Glutamatergic neuron (in vitro differentiated cells): ENCODE data around the gene SDCCAG8. TPM values are rescaled to one million over a fixed set of nuclear protein-coding genes. Genes with fewer than 3 reads are reported as not detected.

Experiments
- DNase-seq: peaks from one replicate; pipeline ENCODE4 v3.0.0; 2022
- H3K27ac Mint-ChIP-seq: one replicate; pipeline ENCODE4 v1.8.0; 2020; ENCODE audit warnings: mild to moderate bottlenecking, mixed read lengths, inconsistent platforms; ENCODE audit not compliant: unreplicated experiment
- H3K27me3 Mint-ChIP-seq: one replicate; pipeline ENCODE4 v1.8.0; 2020; ENCODE audit warnings: mild to moderate bottlenecking, moderate library complexity, mixed read lengths, inconsistent platforms; ENCODE audit not compliant: unreplicated experiment
- H3K36me3 Mint-ChIP-seq: one replicate; pipeline ENCODE4 v1.8.0; 2020; ENCODE audit warnings: mild to moderate bottlenecking, mixed read lengths, inconsistent platforms; ENCODE audit not compliant: unreplicated experiment
- H3K4me1 Mint-ChIP-seq: one replicate; pipeline ENCODE4 v1.8.0; 2020; ENCODE audit warnings: mild to moderate bottlenecking, low read depth, mixed read lengths, inconsistent platforms; ENCODE audit not compliant: unreplicated experiment
- H3K4me3 Mint-ChIP-seq: one replicate; pipeline ENCODE4 v1.8.0; 2020; ENCODE audit warnings: mild to moderate bottlenecking, mixed read lengths, inconsistent platforms; ENCODE audit not compliant: unreplicated experiment
- H3K9me3 Mint-ChIP-seq: one replicate; pipeline ENCODE4 v1.8.0; 2020; ENCODE audit warnings: mild to moderate bottlenecking, moderate library complexity, mixed read lengths, inconsistent platforms; ENCODE audit not compliant: unreplicated experiment
- CTCF ChIP-seq: fragments of 200-600 bp; sonication (generic); IDR thresholded peaks from one replicate; pipeline ENCODE4 v1.5.0; 2021; ENCODE audit not compliant: partially characterized antibody, unreplicated experiment
- total RNA-seq: library from RNA; stranded (reverse); fragmentation: NEBNext Ultra II Directional; extraction: Animal tissue kit (Norgen Biotek cat#: 25700); gene quantifications from one replicate; pipeline ENCODE4 v1.2.1, GENCODE V29; 2021; ENCODE audit not compliant: unreplicated experiment

SDCCAG8 gene
- total RNA-seq, 1 donor from 2014 or later, result 52.8 TPM

GRCh38 chr1:243397613-243398321 is 141.9 kb downstream of the SDCCAG8 start:
- no peak for TF ChIP-seq CTCF
- Mint-ChIP-seq H3K36me3 (no peaks in the 10 kb centered on the region), H3K27ac (no peak overlapping the region), H3K9me3 (no peaks in the 10 kb centered on the region), H3K27me3 (no peaks in the 10 kb centered on the region), H3K4me3 (no peak overlapping the region), H3K4me1 (peaks cover 29% of the 10 kb centered on the region)
- DNase-seq, result no peak

DNA sequence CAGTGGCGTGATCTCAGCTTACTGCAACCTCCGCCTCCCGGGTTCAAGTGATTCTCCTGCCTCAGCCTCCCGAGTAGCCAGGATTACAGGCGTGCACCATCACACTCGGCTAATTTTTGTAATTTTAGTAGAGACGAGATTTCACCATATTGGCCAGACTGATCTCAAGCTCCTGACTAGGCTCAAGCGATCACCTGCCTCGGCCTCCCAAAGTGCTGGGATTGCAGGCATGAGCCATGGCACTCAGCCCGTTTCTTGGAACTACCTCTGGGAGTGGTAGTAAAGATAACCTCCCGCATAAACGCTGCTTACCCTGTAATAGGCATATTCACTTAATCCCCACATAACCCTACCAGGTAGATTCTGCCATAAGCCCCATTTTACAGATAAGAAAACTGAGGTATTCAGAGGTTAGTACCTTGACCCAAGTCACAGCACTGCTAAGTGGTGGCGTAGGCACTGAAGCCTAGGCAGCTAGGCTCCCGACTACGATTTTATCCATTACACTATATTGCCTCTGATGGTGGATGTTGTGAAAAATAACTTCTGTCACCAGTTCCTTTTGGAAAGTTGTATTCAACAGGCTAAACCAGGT is 143.8 kb downstream of the SDCCAG8 start:
- Mint-ChIP-seq H3K4me1 (peaks cover 20% of the 10 kb centered on the region), H3K4me3 (no peak overlapping the region), H3K27ac (no peak overlapping the region), H3K36me3 (no peaks in the 10 kb centered on the region), H3K9me3 (no peaks in the 10 kb centered on the region), H3K27me3 (no peaks in the 10 kb centered on the region)
- no peak for TF ChIP-seq CTCF
- no peak for DNase-seq

DNA sequence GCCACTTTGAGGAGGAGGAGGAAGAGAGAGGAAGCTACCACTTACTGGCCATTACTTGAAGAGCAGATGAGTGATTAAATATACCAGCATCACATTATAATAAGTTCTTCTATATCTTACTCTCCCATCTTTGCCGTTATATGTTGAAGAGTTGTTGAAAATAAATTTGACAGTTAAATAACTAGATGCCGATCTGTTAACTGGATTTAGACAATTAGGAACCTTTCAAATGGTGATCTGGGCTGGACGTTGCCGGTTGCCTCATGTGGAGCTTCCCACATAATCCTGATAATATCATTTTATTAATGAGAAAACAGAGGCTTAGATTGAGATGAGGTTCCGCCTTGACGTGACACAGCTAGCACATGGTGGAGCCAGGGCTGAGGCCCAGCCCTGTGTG is 147.0 kb downstream of the SDCCAG8 start:
- Mint-ChIP-seq H3K4me1 (peaks cover 15% of the 10 kb centered on the region), H3K27ac (no peak overlapping the region), H3K27me3 (no peaks in the 10 kb centered on the region), H3K36me3 (no peaks in the 10 kb centered on the region), H3K4me3 (no peak overlapping the region), H3K9me3 (no peaks in the 10 kb centered on the region)
- no peak for DNase-seq
- TF ChIP-seq CTCF, result no peak

DNA sequence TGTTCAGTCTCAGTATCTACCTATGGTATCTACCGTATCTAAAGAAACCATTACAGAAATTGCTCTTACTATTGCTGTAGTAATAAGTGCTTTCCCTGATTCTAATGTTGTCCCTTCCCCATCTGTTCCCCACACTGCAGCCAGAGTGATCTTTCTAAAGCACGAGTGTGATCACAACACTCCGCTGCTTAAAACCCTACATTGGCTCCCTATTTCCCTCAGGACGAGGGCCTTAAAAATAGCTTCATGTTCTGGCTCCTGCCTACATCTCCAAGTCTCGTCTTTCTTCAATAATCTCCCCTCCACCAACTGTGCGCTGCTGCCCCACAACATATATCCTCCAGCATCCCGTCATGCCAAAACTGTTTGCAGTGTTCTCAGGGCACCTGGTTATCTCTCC is 150.6 kb downstream of the SDCCAG8 start:
- no peak for DNase-seq
- peaks cover 15% of the 10 kb centered on the region for H3K4me1 Mint-ChIP-seq
- H3K27ac Mint-ChIP-seq, result peak overlapping the region; percentile 90
- H3K9me3 Mint-ChIP-seq, result no peaks in the 10 kb centered on the region
- TF ChIP-seq CTCF, result no peak
- no peaks in the 10 kb centered on the region for H3K36me3 Mint-ChIP-seq
- H3K4me3 Mint-ChIP-seq, result peak overlapping the region; percentile 34
- H3K27me3 Mint-ChIP-seq, result no peaks in the 10 kb centered on the region

DNA sequence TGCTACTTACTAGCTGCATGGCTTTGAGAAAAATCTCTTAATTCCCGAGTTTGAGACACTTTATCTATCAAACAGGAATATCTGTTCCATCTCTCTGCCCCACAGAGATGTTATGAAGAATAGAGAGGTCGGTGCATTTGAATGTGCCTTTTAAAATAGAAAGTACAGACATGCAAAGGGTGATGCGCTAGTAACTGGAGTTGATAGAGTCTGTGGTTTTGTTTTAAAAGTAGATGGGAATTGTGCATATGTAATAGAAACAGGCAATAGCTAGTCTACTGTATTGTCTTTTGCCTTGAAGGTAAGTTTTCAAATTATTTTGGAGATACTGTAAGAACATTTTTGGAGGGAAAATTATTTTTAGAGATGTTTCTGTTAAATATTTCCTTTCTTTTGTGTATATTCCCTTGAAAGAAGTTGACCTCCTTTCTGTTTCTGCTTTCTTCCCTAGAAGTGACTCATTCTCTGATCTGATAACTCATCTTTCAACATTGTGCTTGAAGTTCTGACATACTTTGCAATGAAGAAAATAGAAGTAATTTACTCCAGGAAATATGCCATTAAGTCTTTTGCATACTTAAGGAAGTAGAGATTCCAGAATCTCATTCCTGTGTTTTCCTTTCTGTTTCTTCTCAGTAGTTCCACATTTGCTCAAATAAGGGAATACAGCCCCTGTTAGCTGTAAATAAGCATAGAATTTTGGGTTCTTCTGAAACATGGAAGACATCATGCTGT is 151.6 kb downstream of the SDCCAG8 start:
- DNase-seq, result no peak
- Mint-ChIP-seq H3K4me1 (peaks cover 16% of the 10 kb centered on the region), H3K27me3 (no peaks in the 10 kb centered on the region), H3K4me3 (no peak overlapping the region), H3K27ac (no peak overlapping the region), H3K9me3 (no peaks in the 10 kb centered on the region), H3K36me3 (no peaks in the 10 kb centered on the region)
- no peak for TF ChIP-seq CTCF
